SK-N-MC (cell line): Measurements from ENCODE around the gene ANKRD11.

ENCODE experiments used
- EZH2 ChIP-seq: fragments of 200-600 bp; sonication (generic); IDR thresholded peaks from one replicate; pipeline ENCODE4 v1.6.1; 2017; ENCODE audit warnings: antibody characterized with exemption
- FOXP2 ChIP-seq: optimal IDR thresholded peaks from 2 replicates; pipeline ENCODE3; 2011; ENCODE audit warnings: mild to moderate bottlenecking, moderate library complexity; ENCODE audit not compliant: insufficient read depth; ENCODE audit errors: extremely low read length, control extremely low read depth
- POLR2AphosphoS5 ChIP-seq: IDR thresholded peaks from 2 replicates; pipeline ENCODE4 v1.6.1; 2012; ENCODE audit warnings: mild to moderate bottlenecking, low read depth, low read length, borderline replicate concordance

DNA sequence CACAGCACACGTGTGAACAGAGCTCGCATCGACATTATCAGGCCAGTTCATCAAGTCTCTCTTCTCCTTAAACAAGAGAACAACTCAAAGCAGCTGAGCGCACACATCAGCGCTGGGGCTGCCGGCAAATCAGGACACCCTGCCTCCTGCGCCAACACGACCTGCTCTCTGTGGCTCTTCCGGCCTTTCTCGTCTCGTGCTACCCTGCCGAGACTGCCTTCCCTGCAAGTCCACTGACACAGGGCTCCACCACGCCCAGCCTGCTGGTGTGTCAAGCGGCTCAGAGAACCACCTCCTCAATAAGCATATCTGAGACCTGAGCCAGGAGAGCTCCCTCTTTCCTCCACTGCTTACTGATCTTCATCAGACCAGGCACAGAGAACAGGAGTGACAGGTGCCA is 176.0 kb downstream of the ANKRD11 start:
- no peak for TF ChIP-seq EZH2
- no peak for TF ChIP-seq POLR2AphosphoS5
- no peak for TF ChIP-seq FOXP2
